Adrenal gland (tissue), 12 donors: Measurements from ENCODE around the gene RPP40. TPM values are rescaled to one million over a fixed set of nuclear protein-coding genes. Genes with fewer than 3 reads are reported as not detected.
"Not testable (repeated sequence)": the region's sequence is repeated elsewhere in the genome, so short reads cannot be mapped to it uniquely, and the experiment has no call there.

Experiments used
- DNase-seq, 7 donors: peaks; one replicate each; pipeline ENCODE4 v3.0.0-alpha.2; 2019 to 2020
- H3K27ac ChIP-seq, 5 donors: fragments of 200-600 bp; sonication (generic) in 4 of 5; 1 replicate in 3 of 5; 2 replicates in 2 of 5; pipeline versions ENCODE4 v1.5.1 to v1.8.0; 2016 to 2020; ENCODE audit warnings: mild to moderate bottlenecking in 1 of 5
- H3K27me3 ChIP-seq: fragments of 200-600 bp; 2 replicates; pipeline ENCODE4 v1.8.0; 2021
- H3K36me3 ChIP-seq, 2 donors: fragments of 200-600 bp; replicated peaks in 1 of 2; 1 replicate in 1 of 2; 2 replicates in 1 of 2; pipeline versions ENCODE4 v1.5.1 to v1.8.0; 2018 to 2022
- H3K4me1 ChIP-seq, 2 donors: fragments of 200-600 bp; replicated peaks in 1 of 2; 1 replicate in 1 of 2; 2 replicates in 1 of 2; pipeline versions ENCODE4 v1.5.1 to v1.8.0; 2018 to 2021
- H3K4me3 ChIP-seq, 4 donors: fragments of 200-600 bp; sonication (generic) in 3 of 4; one replicate each; pipeline ENCODE4 v1.5.1; 2016 to 2018
- H3K9me3 ChIP-seq, 3 donors: fragments of 200-600 bp; sonication (generic) in 1 of 3; replicated peaks in 1 of 3; 1 replicate in 2 of 3; 2 replicates in 1 of 3; pipeline versions ENCODE4 v1.5.1 to v1.8.0; 2016 to 2021
- CTCF ChIP-seq, 6 experiments: fragments of 450-650 bp in 4 of 6; fragments of 200-600 bp in 2 of 6; sonication (generic) in 1 of 6; IDR thresholded peaks; 1 replicate in 5 of 6; 2 replicates in 1 of 6; pipeline versions ENCODE4 v1.5.1 to v1.8.0; 2016 to 2021; ENCODE audit warnings: antibody characterized with exemption in 6 of 6, mild to moderate bottlenecking in 2 of 6, moderate library complexity in 1 of 6
- POLR2A ChIP-seq, 2 donors: fragments of 450-650 bp; IDR thresholded peaks; one replicate each; pipeline ENCODE4 v1.6.1; 2017; ENCODE audit warnings: antibody characterized with exemption in 2 of 2, mild to moderate bottlenecking in 2 of 2, moderate library complexity in 1 of 2
- WGBS, 4 donors: extraction: QIAGEN DNeasy Blood & Tissue Kit in 2 of 4; methylation state at CpG; one replicate each; pipeline versions ENCODE4 v1.1.5 to v1.1.7; 2013 to 2017; 5-methylcytosine and 5-hydroxymethylcytosine counted together
- intact Hi-C, 2 donors: fragments of 100-400 bp; cut with DNase I; formaldehyde crosslinking; loops; one replicate each; pipeline versions ENCODE4 v1.14.1 to v1.15.0; 2022 to 2023
- polyA plus RNA-seq, 3 donors: library from polyadenylated mRNA; stranded (reverse); fragments of 200-250 nt in 2 of 3; fragments of 350-450 nt in 1 of 3; fragmentation: Illumina TruSeq in 1 of 3; extraction: RNeasy Lipid Tissue Mini Kit (QIAGEN cat#74804) in 1 of 3; gene quantifications; one replicate each; pipeline ENCODE4 v1.2.3, GENCODE V29; 2013 to 2014
- total RNA-seq, 9 donors: library from RNA; depleted of rRNA in 4 of 9; stranded (reverse); fragments of >200 nt in 4 of 9; fragments of 120-200 nt in 1 of 9; fragmentation: NEBNext Ultra II Directional in 1 of 9; extraction: Animal tissue kit (Norgen Biotek cat#: 25700) in 1 of 9; gene quantifications; one replicate each; pipeline versions ENCODE4 v1.1.0 to v1.2.4, GENCODE V29; 2013 to 2023
- donor health status: healthy with polysubstance abuse.
- donor health status: Bipolar disorder and iron deficiency.
- donor health status: DM: yes; HTN: yes; CAD: no.
- donor health status: DM: no; HTN: no; CAD: no.
- donor health status: DM: no; HTN: no; CAD: no.
- donor health status: DM: yes; HTN: yes; CAD: no.

Gene RPP40
- total and polyA plus RNA-seq, 12 donors = 5.2 to 38.8 (median 15.6) TPM

GRCh38 chr6:5011346-5011745 lies 7.5 kb upstream of the RPP40 start:
- TF ChIP-seq POLR2A (IDR thresholded peaks at IDR 0.05) (no peak), CTCF (IDR thresholded peaks at IDR 0.05) (no peak)
- H3K27ac ChIP-seq = peak overlapping the region in 3 of 5 donors; percentile 44 to 60 (median 57)
- peaks cover 0 to 10% (median 0%) of the 10 kb centered on the region in 3 donors for H3K9me3 ChIP-seq
- H3K4me3 ChIP-seq = no peak overlapping the region
- intact Hi-C loops = no loop called here
- WGBS, 4 donors = 84 to 93% (median 86%) methylated on average over 12 of the region's 12 CpGs
- H3K36me3 ChIP-seq = no peaks in the 10 kb centered on the region
- H3K4me1 ChIP-seq = peaks cover 7 to 11% of the 10 kb centered on the region in 2 donors
- H3K27me3 ChIP-seq = no peaks in the 10 kb centered on the region
- no peak for DNase-seq

GRCh38 chr6:5007531-5007930 lies 3.7 kb upstream of the RPP40 start:
- Histone ChIP-seq H3K27ac (no peak overlapping the region), H3K36me3 (no peaks in the 10 kb centered on the region), H3K4me3 (no peak overlapping the region), H3K4me1 (peaks cover 0 to 12% of the 10 kb centered on the region in 2 donors), H3K27me3 (no peaks in the 10 kb centered on the region), H3K9me3 (no peaks in the 10 kb centered on the region)
- 78 to 86% (median 82%) methylated on average over 2 to 3 of the region's 3 CpGs for WGBS, 4 donors
- intact Hi-C loops = no loop called here
- no peak for DNase-seq
- TF ChIP-seq CTCF (IDR thresholded peaks at IDR 0.05) (no peak), POLR2A (IDR thresholded peaks at IDR 0.05) (no peak)

GRCh38 chr6:5006222-5006621 lies 2.4 kb upstream of the RPP40 start:
- Histone ChIP-seq H3K27me3 (no peaks in the 10 kb centered on the region), H3K4me3 (no peak overlapping the region), H3K36me3 (peaks cover 0 to 4% of the 10 kb centered on the region in 2 donors), H3K9me3 (no peaks in the 10 kb centered on the region), H3K4me1 (peaks cover 0 to 7% of the 10 kb centered on the region in 2 donors), H3K27ac (no peak overlapping the region)
- DNase-seq = no peak
- WGBS, 4 donors = 84 to 95% (median 94%) methylated on average over 6 of the region's 6 CpGs
- TF ChIP-seq POLR2A (IDR thresholded peaks at IDR 0.05) (no peak), CTCF (IDR thresholded peaks at IDR 0.05) (no peak)
- intact Hi-C loops = no loop called here

- H3K27me3 ChIP-seq, H3K4me1 ChIP-seq, DNase-seq, H3K27ac ChIP-seq, H3K36me3 ChIP-seq, intact Hi-C loops, H3K4me3 ChIP-seq, H3K9me3 ChIP-seq: not testable (repeated sequence)
- 88 to 99% (median 96%) methylated on average over 5 of the region's 5 CpGs for WGBS, 4 donors
Observed at GRCh38 chr6:5005038-5005433, 1.2 kb upstream of the RPP40 start.

GRCh38 chr6:5004373-5005037 lies 668 bp upstream of the RPP40 start:
- Histone ChIP-seq H3K36me3 (peaks cover 0 to 9% of the 10 kb centered on the region in 2 donors), H3K9me3 (no peaks in the 10 kb centered on the region), H3K4me3 (peak overlapping the region; percentile 5 to 87 (median 66)), H3K4me1 (peaks cover 0 to 7% of the 10 kb centered on the region in 2 donors), H3K27me3 (no peaks in the 10 kb centered on the region), H3K27ac (peak overlapping the region; percentile 46 to 88 (median 64))
- intact Hi-C loops = no loop called here
- no peak for DNase-seq
- 48 to 56% (median 51%) methylated on average over 11 to 12 of the region's 12 CpGs for WGBS, 4 donors
- no peak for TF ChIP-seq POLR2A (IDR thresholded peaks at IDR 0.05)
- peak in 1 of 6 experiments; percentile 28 for TF ChIP-seq CTCF (IDR thresholded peaks at IDR 0.05)
